OCI-LY1 (cell line): Measurements from ENCODE around the gene ADAM19.

Source experiments
- H2AFZ ChIP-seq: fragments of 200-600 bp; sonication (generic), shearing (Covaris generic); 2 replicates; pipeline ENCODE4 v1.6.0; 2014; ENCODE audit warnings: antibody characterized with exemption, mild to moderate bottlenecking, low read length
- H3F3A ChIP-seq: fragments of 200-600 bp; sonication (generic), shearing (Covaris generic); 2 replicates; pipeline ENCODE4 v1.6.0; 2014; ENCODE audit warnings: mild to moderate bottlenecking, antibody characterized with exemption, low read length, moderate library complexity; ENCODE audit not compliant: insufficient read depth
- H3K27ac ChIP-seq: fragments of 200-600 bp; sonication (generic); 2 replicates; pipeline ENCODE4 v1.5.1; 2014; ENCODE audit warnings: low read length, mixed run types, mild to moderate bottlenecking, low read depth; ENCODE audit not compliant: poor library complexity, severe bottlenecking
- H3K27me3 ChIP-seq: fragments of 200-600 bp; sonication (generic); 2 replicates; pipeline ENCODE4 v1.6.0; 2014; ENCODE audit warnings: antibody characterized with exemption, mild to moderate bottlenecking, low read length, moderate library complexity; ENCODE audit not compliant: insufficient read depth
- H3K36me3 ChIP-seq: fragments of 200-600 bp; sonication (generic); 2 replicates; pipeline ENCODE4 v1.6.1; 2014; ENCODE audit warnings: mild to moderate bottlenecking, antibody characterized with exemption, low read length, moderate library complexity, mixed read lengths; ENCODE audit not compliant: insufficient read depth
- H3K4me1 ChIP-seq: fragments of 200-600 bp; sonication (generic); 2 replicates; pipeline ENCODE4 v1.5.1; 2014; ENCODE audit warnings: mild to moderate bottlenecking, low read length, moderate library complexity; ENCODE audit not compliant: insufficient read depth, severe bottlenecking
- H3K4me2 ChIP-seq: fragments of 200-600 bp; sonication (generic), shearing (Covaris generic); 2 replicates; pipeline ENCODE4 v1.6.1; 2014; ENCODE audit warnings: low read length
- H3K4me3 ChIP-seq: fragments of 200-600 bp; sonication (generic); 2 replicates; pipeline ENCODE4 v1.5.1; 2014; ENCODE audit warnings: low read length, low read depth, mild to moderate bottlenecking, mixed read lengths; ENCODE audit not compliant: poor library complexity, severe bottlenecking
- H3K79me2 ChIP-seq: fragments of 200-600 bp; shearing (Covaris generic); 2 replicates; pipeline ENCODE4 v1.6.1; 2016; ENCODE audit warnings: mixed run types, low read length, mixed read lengths; ENCODE audit not compliant: insufficient read depth
- H3K9ac ChIP-seq: fragments of 200-600 bp; sonication (generic), shearing (Covaris generic); 2 replicates; pipeline ENCODE4 v1.6.1; 2014; ENCODE audit warnings: mild to moderate bottlenecking, low read length, mixed read lengths
- H3K9me2 ChIP-seq: fragments of 200-600 bp; sonication (generic), shearing (Covaris generic); 2 replicates; pipeline ENCODE4 v1.6.1; 2014; ENCODE audit warnings: low read depth, mild to moderate bottlenecking, low read length, mixed read lengths
- H3K9me3 ChIP-seq: fragments of 200-600 bp; shearing (Covaris generic); 2 replicates; pipeline ENCODE4 v1.6.1; 2014; ENCODE audit warnings: low read length, mixed read lengths
- H4K20me1 ChIP-seq: fragments of 200-600 bp; sonication (generic), shearing (Covaris generic); 2 replicates; pipeline ENCODE4 v1.6.0; 2016; ENCODE audit warnings: mild to moderate bottlenecking, low read length; ENCODE audit not compliant: insufficient read depth
- CTCF ChIP-seq: fragments of 200-600 bp; sonication (generic), shearing (Covaris generic); IDR thresholded peaks from 2 replicates; pipeline ENCODE4 v1.5.1; 2017; ENCODE audit warnings: mild to moderate bottlenecking, antibody characterized with exemption, low read length, moderate library complexity, mixed read lengths
- EZH2 ChIP-seq: fragments of 200-600 bp; sonication (generic), shearing (Covaris generic); IDR thresholded peaks from 2 replicates; pipeline ENCODE4 v1.8.0; 2017; ENCODE audit warnings: borderline replicate concordance, mixed run types, mild to moderate bottlenecking, antibody characterized with exemption, low read length, moderate library complexity, mixed read lengths

ADAM19 gene

DNA sequence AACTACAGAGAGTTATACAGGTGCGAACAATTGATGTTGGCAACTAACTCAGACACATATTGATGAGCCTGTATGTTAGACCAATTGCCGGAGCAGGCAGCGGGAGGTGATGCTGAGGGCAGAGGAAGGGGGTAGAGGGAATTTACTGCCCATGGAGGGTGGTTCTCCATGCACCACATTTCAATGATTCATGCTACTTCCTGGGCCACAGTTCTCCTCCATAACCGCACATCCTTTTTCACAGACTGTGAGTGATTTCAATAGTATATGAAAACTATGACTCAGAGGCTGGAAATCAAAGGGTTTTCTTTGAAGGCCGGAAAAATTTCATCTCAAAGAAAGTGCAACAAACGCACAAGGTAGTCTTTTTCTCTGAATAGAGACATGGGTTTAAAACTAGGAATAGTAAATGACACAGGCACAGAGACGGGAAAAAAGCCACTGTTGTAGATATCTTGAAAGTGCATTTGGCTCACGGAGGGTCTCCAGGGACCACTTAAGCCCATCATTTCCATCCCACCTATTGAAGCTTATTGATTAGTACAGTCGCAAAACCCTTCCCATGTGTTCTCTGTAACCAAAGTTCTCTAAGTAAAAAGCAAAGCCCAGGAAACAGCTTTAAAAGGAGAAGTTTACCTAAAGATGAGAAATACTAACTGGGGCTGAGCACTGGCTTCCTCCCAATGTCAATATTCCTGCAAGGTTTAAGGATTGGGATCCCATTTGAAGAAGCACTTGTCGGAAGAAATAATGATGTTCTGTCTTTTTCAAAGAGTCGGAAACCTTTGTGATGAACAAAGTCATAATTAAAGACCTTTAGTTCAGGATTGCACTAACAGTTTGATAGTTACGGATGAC lies 28.0 kb upstream of the ADAM19 start:
- H3K79me2 ChIP-seq = no peaks in the 10 kb centered on the region
- no peak overlapping the region for H3K4me3 ChIP-seq
- H3K4me2 ChIP-seq = no peak overlapping the region
- no peaks in the 10 kb centered on the region for H3F3A ChIP-seq
- no peaks in the 10 kb centered on the region for H3K27me3 ChIP-seq
- TF ChIP-seq EZH2 = no peak
- TF ChIP-seq CTCF = no peak
- no peak overlapping the region for H2AFZ ChIP-seq
- H3K36me3 ChIP-seq = no peaks in the 10 kb centered on the region
- H3K9ac ChIP-seq = no peak overlapping the region
- H3K9me2 ChIP-seq = no peaks in the 10 kb centered on the region
- H3K4me1 ChIP-seq = peaks cover 21% of the 10 kb centered on the region
- H3K9me3 ChIP-seq = no peaks in the 10 kb centered on the region
- no peaks in the 10 kb centered on the region for H4K20me1 ChIP-seq
- H3K27ac ChIP-seq = no peak overlapping the region

DNA sequence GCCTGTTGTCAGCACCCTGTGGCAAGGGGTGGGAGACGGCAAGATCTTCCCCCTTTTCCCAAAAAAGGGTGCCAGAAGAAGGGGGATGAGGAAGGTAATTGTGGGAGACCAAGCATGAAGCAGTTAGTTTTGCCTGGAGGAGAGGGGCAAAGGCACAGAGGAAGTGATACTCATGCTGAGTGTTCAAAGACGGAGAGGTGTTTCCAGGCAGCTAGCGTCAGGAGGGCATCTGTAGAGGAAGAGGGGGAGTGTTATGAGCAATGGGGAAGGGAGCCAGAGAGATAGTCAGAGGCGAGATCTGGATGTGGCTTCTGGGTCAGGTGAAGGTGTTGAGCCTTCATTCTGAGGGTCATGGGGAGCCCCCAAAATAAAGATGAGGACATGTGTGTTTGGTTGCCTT lies 26.9 kb upstream of the ADAM19 start:
- no peaks in the 10 kb centered on the region for H4K20me1 ChIP-seq
- H3K9me2 ChIP-seq = no peaks in the 10 kb centered on the region
- H3K9ac ChIP-seq = no peak overlapping the region
- TF ChIP-seq CTCF (no peak), EZH2 (no peak)
- H3K4me2 ChIP-seq = no peak overlapping the region
- H3K27me3 ChIP-seq = no peaks in the 10 kb centered on the region
- H3K27ac ChIP-seq = peak overlapping the region; percentile 20
- H3F3A ChIP-seq = no peaks in the 10 kb centered on the region
- H3K9me3 ChIP-seq = no peaks in the 10 kb centered on the region
- peak overlapping the region; percentile 24; the same call in 1 of the 2 replicates for H2AFZ ChIP-seq
- peaks cover 30% of the 10 kb centered on the region for H3K4me1 ChIP-seq
- H3K4me3 ChIP-seq = no peak overlapping the region
- H3K79me2 ChIP-seq = no peaks in the 10 kb centered on the region
- no peaks in the 10 kb centered on the region for H3K36me3 ChIP-seq

- no peak overlapping the region for H3K27ac ChIP-seq
- no peak overlapping the region for H3K9ac ChIP-seq
- TF ChIP-seq CTCF = no peak
- no peaks in the 10 kb centered on the region for H3K9me3 ChIP-seq
- H3K27me3 ChIP-seq = no peaks in the 10 kb centered on the region
- H3K9me2 ChIP-seq = no peaks in the 10 kb centered on the region
- H4K20me1 ChIP-seq = no peaks in the 10 kb centered on the region
- H3K79me2 ChIP-seq = no peaks in the 10 kb centered on the region
- H3K4me1 ChIP-seq = peaks cover 50% of the 10 kb centered on the region
- no peak overlapping the region for H3K4me2 ChIP-seq
- no peak overlapping the region for H3K4me3 ChIP-seq
- no peak overlapping the region for H2AFZ ChIP-seq
- H3K36me3 ChIP-seq = no peaks in the 10 kb centered on the region
- H3F3A ChIP-seq = no peaks in the 10 kb centered on the region
Measured at GRCh38 chr5:157600252-157600651, 24.7 kb upstream of the ADAM19 start.
